K562 (cell line): ENCODE results near the gene AFAP1. TPM values are rescaled to one million over a fixed set of nuclear protein-coding genes. Genes with fewer than 3 reads are reported as not detected.

Experiments
- ATAC-seq: fragments of 200-7000 bp; cut with Tn5 transposase; 3 replicates; pipeline ENCODE4 v1.9.1; 2020; ENCODE audit warnings: moderate library complexity
- BruUV-seq: library from RNA; stranded (reverse); fragments of 400-500 nt; replicated peaks from 2 replicates; lab custom pipeline; 2021; lab: Mats Ljungman, UMichigan
- CTCF ChIA-PET: fragments of 300-600 bp; formaldehyde crosslinking; extraction: SDS; loops from one replicate; lab custom pipeline; 2021; ENCODE audit warnings: low intra/inter-chr PET ratio; lab: Yijun Ruan, JAX
- POLR2A ChIA-PET: fragments of 300-600, 350-650 bp; sonication (Branson Sonifier 250); formaldehyde crosslinking; extraction: SDS; loops from one replicate; lab custom pipeline; 2021; ENCODE audit warnings: antibody characterized with exemption, inconsistent platforms; lab: Yijun Ruan, JAX
- DNase-seq, 4 experiments: peaks; one replicate each; pipeline versions ENCODE4 v3.0.0 to v3.0.0-alpha.2; 2011 to 2018; ENCODE audit warnings: low spot score in 3 of 4, mixed read lengths in 3 of 4; ENCODE audit errors: extremely low read depth in 1 of 4
- FAIRE-seq: peaks from 2 replicates; lab custom pipeline; 2011; peaks lifted over from hg19 to GRCh38; lab: Jason Lieb, UNC
- H2AFZ ChIP-seq: 2 replicates; pipeline ENCODE4 v1.6.0; 2011; ENCODE audit warnings: low read depth, low read length, control low read depth, inconsistent platforms
- H3K27ac ChIP-seq: fragments of 200-600 bp; 3 replicates; pipeline ENCODE4 v1.8.0; 2011; ENCODE audit warnings: low read depth, mild to moderate bottlenecking, control low read depth, inconsistent platforms, low read length, moderate library complexity, mixed read lengths; ENCODE audit errors: extremely low read depth
- H3K27me3 ChIP-seq, 2 experiments: fragments of 300-600 bp in 1 of 2; 2 replicates in 1 of 2; 3 replicates in 1 of 2; pipeline versions ENCODE4 v1.6.0 to v1.8.0; 2011; ENCODE audit warnings: inconsistent platforms in 2 of 2, low read length in 2 of 2, mild to moderate bottlenecking in 1 of 2, mixed read lengths in 1 of 2, moderate library complexity in 1 of 2; ENCODE audit not compliant: control insufficient read depth in 2 of 2, insufficient read depth in 2 of 2
- H3K36me3 ChIP-seq: fragments of 300-600 bp; 3 replicates; pipeline ENCODE4 v1.8.0; 2011; ENCODE audit warnings: mild to moderate bottlenecking, low read length, inconsistent platforms; ENCODE audit not compliant: control insufficient read depth, insufficient read depth
- H3K4me1 ChIP-seq, 2 experiments: fragments of 200-600 bp in 1 of 2; replicated peaks in 1 of 2; 2 replicates in 1 of 2; 3 replicates in 1 of 2; pipeline versions ENCODE4 v1.5.1 to v1.8.0; 2011; ENCODE audit warnings: inconsistent platforms in 2 of 2, low read length in 2 of 2, mild to moderate bottlenecking in 1 of 2, mixed read lengths in 1 of 2, moderate library complexity in 1 of 2; ENCODE audit not compliant: control insufficient read depth in 2 of 2, insufficient read depth in 2 of 2
- H3K4me2 ChIP-seq: 2 replicates; pipeline ENCODE4 v1.6.1; 2011; ENCODE audit warnings: low read length, control low read depth, inconsistent platforms, mixed read lengths; ENCODE audit not compliant: insufficient read depth
- H3K4me3 ChIP-seq: fragments of 200-600 bp; sonication (generic), shearing (Covaris generic); 2 replicates; pipeline ENCODE4 v1.5.1; 2016; ENCODE audit warnings: control low read depth, inconsistent platforms
- H3K79me2 ChIP-seq: fragments of 200-600 bp; 3 replicates; pipeline ENCODE4 v1.8.0; 2011; ENCODE audit warnings: low read length, inconsistent platforms; ENCODE audit not compliant: control insufficient read depth, insufficient read depth
- H3K9ac ChIP-seq, 2 experiments: 2 replicates each; pipeline versions ENCODE4 v1.6.0 to v1.6.1; 2011; ENCODE audit warnings: low read depth in 2 of 2, low read length in 2 of 2, control low read depth in 1 of 2, inconsistent platforms in 1 of 2, mild to moderate bottlenecking in 1 of 2, mixed read lengths in 1 of 2; ENCODE audit not compliant: insufficient read depth in 1 of 2
- H3K9me1 ChIP-seq: one replicate; pipeline ENCODE4 v1.6.0; 2011; ENCODE audit warnings: inconsistent platforms, mild to moderate bottlenecking, low read length, moderate library complexity; ENCODE audit not compliant: control insufficient read depth, insufficient read depth
- H3K9me3 ChIP-seq: replicated peaks from 2 replicates; pipeline ENCODE4 v1.5.1; 2011; ENCODE audit warnings: low read depth, low read length, inconsistent platforms; ENCODE audit not compliant: control insufficient read depth, insufficient read depth
- H4K20me1 ChIP-seq: replicated peaks from 2 replicates; pipeline ENCODE4 v1.6.1; 2011; ENCODE audit warnings: low read length, inconsistent platforms, mixed read lengths; ENCODE audit not compliant: control insufficient read depth, insufficient read depth
- CBFA2T3 ChIP-seq: fragments of 450-650 bp; IDR thresholded peaks from 2 replicates; pipeline ENCODE4 v1.6.1; 2017
- CLOCK ChIP-seq: fragments of 250-450 bp; sonication (Bioruptor Pico); IDR thresholded peaks from 2 replicates; pipeline ENCODE4 v1.4.0; 2020; ENCODE audit warnings: mild to moderate bottlenecking, moderate library complexity, borderline replicate concordance
- E2F6 ChIP-seq, 2 experiments: IDR thresholded peaks; 2 replicates each; pipeline ENCODE4 v1.6.1; 2011; ENCODE audit warnings: borderline replicate concordance in 1 of 2, control low read depth in 1 of 2, low read depth in 1 of 2, low read length in 1 of 2, mild to moderate bottlenecking in 1 of 2, mixed read lengths in 1 of 2, moderate library complexity in 1 of 2; ENCODE audit not compliant: insufficient read depth in 1 of 2, insufficient read length in 1 of 2, poor library complexity in 1 of 2, severe bottlenecking in 1 of 2; ENCODE audit errors: extremely low read depth in 1 of 2
- FOS ChIP-seq: IDR thresholded peaks from 3 replicates; pipeline ENCODE4 v1.6.1; 2011; ENCODE audit not compliant: insufficient read length; ENCODE audit errors: extremely low read depth
- SPI1 ChIP-seq: IDR thresholded peaks from 2 replicates; pipeline ENCODE4 v1.6.1; 2011; ENCODE audit warnings: low read depth, low read length, control low read depth, borderline replicate concordance
- ZFPM2 ChIP-seq: fragments of 250-450 bp; sonication (Bioruptor Pico); IDR thresholded peaks from 2 replicates; pipeline ENCODE4 v1.5.1; 2022; ENCODE audit warnings: mild to moderate bottlenecking
- ZNF407 ChIP-seq: fragments of 450-650 bp; IDR thresholded peaks from 2 replicates; pipeline ENCODE4 v1.6.1; 2016; ENCODE audit warnings: low read depth
- WGBS: fragments of 100-300 bp; shearing (Covaris generic); methylation state at CpG from one replicate; pipeline ENCODE4 v1.1.6; 2016; ENCODE audit warnings: low coverage, mixed read lengths; ENCODE audit not compliant: insufficient coverage; ENCODE audit errors: missing lambda C conversion rate; 5-methylcytosine and 5-hydroxymethylcytosine counted together
- in situ Hi-C: fragments of 300-500 bp; cut with MboI; formaldehyde crosslinking; loops from 4 replicates; pipeline ENCODE4 v1.15.0; 2018; ENCODE audit warnings: inconsistent platforms, mixed read lengths
- intact Hi-C: fragments of 100-400 bp; cut with micrococcal nuclease; formaldehyde crosslinking; loops from 2 replicates; pipeline ENCODE4 v1.14.2; 2022
- polyA plus RNA-seq, 8 experiments: library from polyadenylated mRNA; depleted of rRNA in 4 of 8; stranded (reverse) in 5 of 8; unstranded in 3 of 8; fragments of >200 nt; fragmentation: Nextera tagmentation in 2 of 8; fragmentation: Illumina TruSeq in 1 of 8; extraction: Ambion mirVana in 2 of 8; extraction: Trizol in 1 of 8; gene quantifications; 2 replicates each; pipeline versions ENCODE4 v1.2.1 to v1.2.3, GENCODE V29; 2011 to 2014; ENCODE audit warnings: inconsistent platforms in 1 of 8, missing spikeins in 1 of 8
- total RNA-seq, 7 experiments: library from RNA; depleted of rRNA in 6 of 7; stranded (reverse); fragments of >200 nt in 6 of 7; fragmentation: Illumina TruSeq in 2 of 7; extraction: Trizol in 2 of 7; gene quantifications; 2 replicates each; pipeline versions ENCODE4 v1.2.1 to v1.2.3, GENCODE V29; 2011 to 2021; ENCODE audit warnings: low replicate concordance in 1 of 7

Gene AFAP1
- total and polyA plus RNA-seq, 9 of the 15 experiments (the other 6 are each of a cell fraction or from before 2014, with no cell fraction given) = 0.07 to 0.42 (median 0.12) TPM; not detected in 1

- H3K36me3 ChIP-seq = no peaks in the 10 kb centered on the region
- intact Hi-C loops = no loop called here
- peaks cover 0 to 21% of the 10 kb centered on the region in 2 experiments; a peak in 3 of 5 replicates for H3K4me1 ChIP-seq
- no peak for DNase-seq
- H3K9ac ChIP-seq = no peak overlapping the region
- no peak overlapping the region for H3K4me3 ChIP-seq
- FAIRE-seq = no peak
- no peak for ATAC-seq
- in situ Hi-C loops = no loop called here
- no peak overlapping the region for H3K4me2 ChIP-seq
- no peak overlapping the region for H2AFZ ChIP-seq
- POLR2A ChIA-PET = no interaction called here
- no peak overlapping the region for H3K27ac ChIP-seq
- no peaks in the 10 kb centered on the region for H3K79me2 ChIP-seq
- CTCF ChIA-PET = no interaction called here
- H3K9me1 ChIP-seq = no peaks in the 10 kb centered on the region
- BruUV-seq = no TSS peak
- H4K20me1 ChIP-seq = no peaks in the 10 kb centered on the region
- WGBS = 2% methylated on average over 11 of the region's 11 CpGs
- H3K9me3 ChIP-seq = no peaks in the 10 kb centered on the region
- peaks cover 10 to 33% of the 10 kb centered on the region in 2 experiments; a peak in 3 of 5 replicates for H3K27me3 ChIP-seq
- TF ChIP-seq FOS = no peak
- TF ChIP-seq ZNF407 = no peak
- no peak for TF ChIP-seq ZFPM2 (CRISPR knock-in tag)
- TF ChIP-seq CLOCK (CRISPR knock-in tag) = no peak
- TF ChIP-seq E2F6 (IDR thresholded peaks at IDR 0.05; ENCODE audit: borderline replicate concordance in 1 of 2, extremely low read depth in 1 of 2, insufficient read depth in 1 of 2, insufficient read length in 1 of 2, low read depth in 1 of 2, low read length in 1 of 2, poor library complexity in 1 of 2, severe bottlenecking in 1 of 2) = peak in 1 of 2 experiments; percentile 44
- TF ChIP-seq SPI1 = no peak
- TF ChIP-seq CBFA2T3 = no peak
These were observed 112.1 kb downstream of the AFAP1 start for GRCh38 chr4:7827566-7827965.
